ENCODE results near the gene SLC35C1. TPM values are rescaled to one million over a fixed set of nuclear protein-coding genes. Genes with fewer than 3 reads are reported as not detected.

The SLC35C1 gene
- total and polyA plus RNA-seq, 9 of the 15 experiments (the other 6 are each of a cell fraction or from before 2014, with no cell fraction given): 0.65 to 13.1 (median 2.4) TPM

- no peaks in the 10 kb centered on the region for H3K9me3 ChIP-seq (replicated peaks; ENCODE audit: control insufficient read depth, insufficient read depth, low read depth, low read length)
- TF ChIP-seq ATF7 (IDR thresholded peaks at IDR 0.05) (peak; percentile 64; the same call in 1 of the 2 replicates), KAT2B (IDR thresholded peaks at IDR 0.05; ENCODE audit: low read depth, low read length) (no peak)
- TF ChIP-seq, protein P1, sequence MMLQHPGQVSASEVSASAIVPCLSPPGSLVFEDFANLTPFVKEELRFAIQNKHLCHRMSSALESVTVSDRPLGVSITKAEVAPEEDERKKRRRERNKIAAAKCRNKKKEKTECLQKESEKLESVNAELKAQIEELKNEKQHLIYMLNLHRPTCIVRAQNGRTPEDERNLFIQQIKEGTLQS (IDR thresholded peaks at IDR 0.05): 0 out of 2 replicates have a peak, but pooled peaks have one; percentile 24
- TF ChIP-seq, protein P1 (CRISPR knock-in tag; conservative IDR thresholded peaks at IDR 0.05): no peak
- FAIRE-seq (no peak), DNase-seq (ENCODE audit: extremely low read depth in 1 of 4, low spot score in 3 of 4) (no peak), ATAC-seq (no peak)
- ChIA-PET POLR2A (no interaction called here), CTCF (ENCODE audit: low intra/inter-chr PET ratio) (no interaction called here)
- no peaks in the 10 kb centered on the region for H3K9me1 ChIP-seq (ENCODE audit: control insufficient read depth, insufficient read depth, low read length)
- no peaks in the 10 kb centered on the region for H3K4me1 ChIP-seq (replicated peaks in 1 of 2; ENCODE audit: control insufficient read depth in 2 of 2, insufficient read depth in 2 of 2, low read length in 2 of 2)
- H3K27me3 ChIP-seq (ENCODE audit: control insufficient read depth in 2 of 2, insufficient read depth in 2 of 2, low read length in 2 of 2): peaks cover 7 to 9% of the 10 kb centered on the region in 2 experiments; a peak in 4 of 5 replicates
- BruUV-seq (replicated peaks): no TSS peak
- in situ Hi-C loops (cut with MboI): no loop called here
- no peaks in the 10 kb centered on the region for H3K36me3 ChIP-seq (ENCODE audit: control insufficient read depth, insufficient read depth, low read length)
- no peaks in the 10 kb centered on the region for H3K79me2 ChIP-seq (ENCODE audit: control insufficient read depth, insufficient read depth, low read length)
- no peaks in the 10 kb centered on the region for H4K20me1 ChIP-seq (replicated peaks; ENCODE audit: control insufficient read depth, insufficient read depth, low read length)
- no peak overlapping the region for H2AFZ ChIP-seq (ENCODE audit: low read depth, low read length)
- intact Hi-C loops (cut with micrococcal nuclease): no loop called here
- no peak overlapping the region for H3K4me2 ChIP-seq (ENCODE audit: insufficient read depth, low read length)
- no peak overlapping the region for H3K9ac ChIP-seq (ENCODE audit: insufficient read depth in 1 of 2, low read depth in 2 of 2, low read length in 2 of 2)
- WGBS (ENCODE audit: insufficient coverage, low coverage, missing lambda C conversion rate): 3% methylated on average over 3 of the region's 3 CpGs
- H3K4me3 ChIP-seq: no peak overlapping the region
- H3K27ac ChIP-seq (ENCODE audit: extremely low read depth, low read depth, low read length): no peak overlapping the region
Measured at GRCh38 chr11:45788887-45789286, 16.1 kb upstream of the SLC35C1 start.

DNA sequence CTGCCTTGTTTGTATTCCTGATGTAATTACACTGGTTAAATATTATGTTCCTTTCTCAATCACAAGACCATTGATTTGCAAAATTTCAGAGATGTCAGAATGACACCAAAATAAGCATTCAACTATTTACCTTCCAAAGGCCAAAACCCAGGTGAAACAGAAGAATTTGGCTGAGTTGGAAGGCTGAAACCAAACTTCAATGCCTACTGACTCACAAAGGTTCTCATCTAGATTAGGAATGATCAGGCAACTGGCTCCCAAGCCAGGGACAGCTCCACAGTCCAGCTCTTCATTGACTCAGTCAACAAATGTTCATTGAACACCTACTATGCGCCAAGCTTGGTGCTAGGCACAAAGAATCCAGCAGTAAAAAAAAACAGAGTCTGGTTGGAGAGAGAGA lies 13.4 kb upstream of the SLC35C1 start:
- ChIA-PET CTCF (ENCODE audit: low intra/inter-chr PET ratio) (no interaction called here), POLR2A (no interaction called here)
- Histone ChIP-seq H3K4me1 (replicated peaks in 1 of 2; ENCODE audit: control insufficient read depth in 2 of 2, insufficient read depth in 2 of 2, low read length in 2 of 2) (no peaks in the 10 kb centered on the region; a peak in 1 of 5 replicates), H3K4me3 (no peak overlapping the region), H3K79me2 (ENCODE audit: control insufficient read depth, insufficient read depth, low read length) (no peaks in the 10 kb centered on the region), H3K27me3 (ENCODE audit: control insufficient read depth in 2 of 2, insufficient read depth in 2 of 2, low read length in 2 of 2) (peaks cover 13 to 17% of the 10 kb centered on the region in 2 experiments; a peak in 4 of 5 replicates), H3K36me3 (ENCODE audit: control insufficient read depth, insufficient read depth, low read length) (no peaks in the 10 kb centered on the region), H3K27ac (ENCODE audit: extremely low read depth, low read depth, low read length) (no peak overlapping the region), H3K9ac (ENCODE audit: insufficient read depth in 1 of 2, low read depth in 2 of 2, low read length in 2 of 2) (no peak overlapping the region), H3K9me1 (ENCODE audit: control insufficient read depth, insufficient read depth, low read length) (no peaks in the 10 kb centered on the region), H3K9me3 (replicated peaks; ENCODE audit: control insufficient read depth, insufficient read depth, low read depth, low read length) (no peaks in the 10 kb centered on the region), H4K20me1 (replicated peaks; ENCODE audit: control insufficient read depth, insufficient read depth, low read length) (peaks cover 8% of the 10 kb centered on the region; the same call in 1 of the 2 replicates), H2AFZ (ENCODE audit: low read depth, low read length) (no peak overlapping the region), H3K4me2 (ENCODE audit: insufficient read depth, low read length) (no peak overlapping the region)
- in situ Hi-C loops (cut with MboI): no loop called here
- intact Hi-C loops (cut with micrococcal nuclease): no loop called here
- TF ChIP-seq RCOR1 (IDR thresholded peaks at IDR 0.05; ENCODE audit: borderline replicate concordance in 1 of 2, low read depth in 2 of 2, low read length in 2 of 2) (no peak), ZKSCAN1 (IDR thresholded peaks at IDR 0.05; ENCODE audit: low read depth, low read length) (peak; percentile 40; the same call in 1 of the 2 replicates)
- no peak for ATAC-seq
- no peak for DNase-seq (ENCODE audit: extremely low read depth in 1 of 4, low spot score in 3 of 4)
- no TSS peak for BruUV-seq (replicated peaks)
- 0% methylated on average over 1 of the region's 1 CpG for WGBS (ENCODE audit: insufficient coverage, low coverage, missing lambda C conversion rate)
- FAIRE-seq: no peak

Data from K562 (cell line).